AG20443 (cell line): ENCODE data around the gene GALNT18.

Experiments used
- DNase-seq: peaks from one replicate; pipeline ENCODE4 v3.0.0; 2012; ENCODE audit warnings: low spot score, mixed read lengths

GALNT18 gene

GRCh38 chr11:11621573-11622339 lies at the start of gene GALNT18:
Gene GALNT18 (minus strand): TSS chr11:11622005.
- peak; percentile 100 for DNase-seq

GRCh38 chr11:11670574-11670973 lies 48.8 kb upstream of the GALNT18 start:
- DNase-seq = no peak

GRCh38 chr11:11669233-11669846 lies 47.5 kb upstream of the GALNT18 start:
- no peak for DNase-seq

- DNase-seq = no peak
Measured at GRCh38 chr11:11668781-11669180, 47.0 kb upstream of the GALNT18 start.

- DNase-seq = no peak
Measured at GRCh38 chr11:11668274-11668673, 46.5 kb upstream of the GALNT18 start.

GRCh38 chr11:11667056-11667455 lies 45.3 kb upstream of the GALNT18 start:
- no peak for DNase-seq

- DNase-seq = no peak
Measured at GRCh38 chr11:11665407-11665806, 43.6 kb upstream of the GALNT18 start.

- DNase-seq = no peak
Measured at GRCh38 chr11:11663907-11664306, 42.1 kb upstream of the GALNT18 start.

- no peak for DNase-seq
Measured at GRCh38 chr11:11662578-11662977, 40.8 kb upstream of the GALNT18 start.

- DNase-seq = no peak
Measured at GRCh38 chr11:11661326-11662040, 39.7 kb upstream of the GALNT18 start.

- DNase-seq = no peak
Measured at GRCh38 chr11:11660363-11660740, 38.5 kb upstream of the GALNT18 start.

GRCh38 chr11:11659567-11660362 lies 38.0 kb upstream of the GALNT18 start:
- peak; percentile 21 for DNase-seq

- DNase-seq = no peak
Measured at GRCh38 chr11:11657218-11657955, 35.6 kb upstream of the GALNT18 start.

GRCh38 chr11:11641581-11641980 lies 19.8 kb upstream of the GALNT18 start:
- no peak for DNase-seq

- DNase-seq = no peak
Measured at GRCh38 chr11:11640996-11641395, 19.2 kb upstream of the GALNT18 start.

GRCh38 chr11:11640152-11640551 lies 18.3 kb upstream of the GALNT18 start:
- no peak for DNase-seq

- DNase-seq = no peak
Measured at GRCh38 chr11:11636671-11637070, 14.9 kb upstream of the GALNT18 start.

GRCh38 chr11:11635443-11635842 lies 13.6 kb upstream of the GALNT18 start:
- DNase-seq = no peak

- DNase-seq = no peak
Measured at GRCh38 chr11:11629368-11629767, 7.6 kb upstream of the GALNT18 start.

- no peak for DNase-seq
Measured at GRCh38 chr11:11628651-11629050, 6.8 kb upstream of the GALNT18 start.

- no peak for DNase-seq
Measured at GRCh38 chr11:11626128-11626527, 4.3 kb upstream of the GALNT18 start.

- DNase-seq = no peak
Measured at GRCh38 chr11:11624926-11625325, 3.1 kb upstream of the GALNT18 start.
